GM12891 (cell line): ENCODE data around the gene MEF2D.

Experiments
- POLR2A ChIP-seq: IDR thresholded peaks from 2 replicates; pipeline ENCODE4 v1.6.1; 2011; ENCODE audit warnings: low read depth, low read length, control low read depth
- POLR2AphosphoS5 ChIP-seq: IDR thresholded peaks from 2 replicates; pipeline ENCODE4 v1.6.1; 2011; ENCODE audit warnings: low read depth, low read length, control low read depth
- TAF1 ChIP-seq: IDR thresholded peaks from 2 replicates; pipeline ENCODE4 v1.6.1; 2011; ENCODE audit warnings: low read depth, low read length, control low read depth

DNA sequence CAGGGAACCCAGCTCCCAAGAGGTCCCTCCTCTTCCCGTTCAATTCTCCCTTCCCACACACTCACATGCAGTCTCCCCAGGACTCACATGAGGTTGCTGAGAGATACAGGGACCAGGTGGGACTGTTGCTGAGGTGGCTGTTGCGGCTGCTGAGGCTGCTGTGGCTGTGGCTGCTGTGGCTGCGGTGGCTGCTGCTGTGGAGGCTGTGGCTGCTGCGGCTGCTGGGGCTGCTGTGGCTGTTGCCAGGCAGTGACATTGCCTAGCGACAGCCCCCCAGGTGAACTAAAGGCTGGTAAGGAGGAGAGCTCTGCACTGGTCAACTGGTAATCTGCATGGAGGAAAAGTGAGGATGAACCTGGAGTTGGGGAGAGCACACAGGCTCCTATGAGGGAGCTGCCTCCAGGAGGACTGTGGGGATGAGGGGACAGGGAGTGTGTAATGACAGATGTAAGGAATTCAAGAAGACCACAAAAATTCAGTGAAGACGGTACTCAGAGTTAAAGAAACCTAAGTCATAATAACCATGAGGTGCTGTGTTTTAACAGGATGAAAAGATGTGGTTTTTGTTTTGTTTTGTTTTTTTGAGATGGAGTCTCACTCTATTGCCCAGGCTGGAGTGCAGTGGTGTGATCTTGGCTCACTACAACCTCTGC lies 31.8 kb downstream of the MEF2D start:
- TF ChIP-seq TAF1 (no peak), POLR2A (no peak), POLR2AphosphoS5 (no peak)
